Measurements from ENCODE around the gene DNAH11.

DNA sequence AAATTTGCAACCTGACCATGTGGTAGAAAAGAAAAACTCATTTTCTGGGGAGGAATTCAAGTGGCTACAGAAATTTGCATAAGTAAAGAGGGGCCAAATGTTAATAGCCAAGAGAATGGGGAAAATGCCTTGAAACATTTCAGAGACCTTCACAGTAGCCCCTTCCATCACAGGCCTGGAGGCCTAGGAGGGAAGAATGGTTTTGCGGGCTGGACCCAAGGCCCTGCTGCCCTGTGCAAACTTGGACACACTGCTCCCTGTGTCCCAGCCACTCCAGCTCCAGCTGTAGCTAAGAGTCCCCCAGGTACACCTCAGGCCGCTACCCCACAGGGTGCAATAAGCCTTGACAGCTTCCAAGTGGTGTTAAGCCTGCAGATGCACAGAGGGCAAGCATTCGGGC, 16.4 kb upstream of the DNAH11 start:
- TF ChIP-seq, protein P1, sequence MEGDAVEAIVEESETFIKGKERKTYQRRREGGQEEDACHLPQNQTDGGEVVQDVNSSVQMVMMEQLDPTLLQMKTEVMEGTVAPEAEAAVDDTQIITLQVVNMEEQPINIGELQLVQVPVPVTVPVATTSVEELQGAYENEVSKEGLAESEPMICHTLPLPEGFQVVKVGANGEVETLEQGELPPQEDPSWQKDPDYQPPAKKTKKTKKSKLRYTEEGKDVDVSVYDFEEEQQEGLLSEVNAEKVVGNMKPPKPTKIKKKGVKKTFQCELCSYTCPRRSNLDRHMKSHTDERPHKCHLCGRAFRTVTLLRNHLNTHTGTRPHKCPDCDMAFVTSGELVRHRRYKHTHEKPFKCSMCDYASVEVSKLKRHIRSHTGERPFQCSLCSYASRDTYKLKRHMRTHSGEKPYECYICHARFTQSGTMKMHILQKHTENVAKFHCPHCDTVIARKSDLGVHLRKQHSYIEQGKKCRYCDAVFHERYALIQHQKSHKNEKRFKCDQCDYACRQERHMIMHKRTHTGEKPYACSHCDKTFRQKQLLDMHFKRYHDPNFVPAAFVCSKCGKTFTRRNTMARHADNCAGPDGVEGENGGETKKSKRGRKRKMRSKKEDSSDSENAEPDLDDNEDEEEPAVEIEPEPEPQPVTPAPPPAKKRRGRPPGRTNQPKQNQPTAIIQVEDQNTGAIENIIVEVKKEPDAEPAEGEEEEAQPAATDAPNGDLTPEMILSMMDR (conservative IDR thresholded peaks at IDR 0.05; ENCODE audit: low read depth, low read length) = no peak
- no peak for TF ChIP-seq FOS (IDR thresholded peaks at IDR 0.05; ENCODE audit: low read depth, low read length)
- TF ChIP-seq POLR2A (IDR thresholded peaks at IDR 0.05; ENCODE audit: low read depth, low read length) = no peak
- TF ChIP-seq CEBPB (IDR thresholded peaks at IDR 0.05; ENCODE audit: low read depth, low read length) = no peak
- TF ChIP-seq RCOR1 (IDR thresholded peaks at IDR 0.05; ENCODE audit: insufficient replicate concordance, low read length) = no peak
- TF ChIP-seq, protein P2, sequence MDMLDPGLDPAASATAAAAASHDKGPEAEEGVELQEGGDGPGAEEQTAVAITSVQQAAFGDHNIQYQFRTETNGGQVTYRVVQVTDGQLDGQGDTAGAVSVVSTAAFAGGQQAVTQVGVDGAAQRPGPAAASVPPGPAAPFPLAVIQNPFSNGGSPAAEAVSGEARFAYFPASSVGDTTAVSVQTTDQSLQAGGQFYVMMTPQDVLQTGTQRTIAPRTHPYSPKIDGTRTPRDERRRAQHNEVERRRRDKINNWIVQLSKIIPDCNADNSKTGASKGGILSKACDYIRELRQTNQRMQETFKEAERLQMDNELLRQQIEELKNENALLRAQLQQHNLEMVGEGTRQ (IDR thresholded peaks at IDR 0.05; ENCODE audit: low read depth, low read length) = no peak
- TF ChIP-seq CHD1 (IDR thresholded peaks at IDR 0.05; ENCODE audit: low read depth, low read length) = no peak
- no peak for TF ChIP-seq RAD21 (IDR thresholded peaks at IDR 0.05; ENCODE audit: low read length)
- no peak for TF ChIP-seq MXI1 (IDR thresholded peaks at IDR 0.05; ENCODE audit: borderline replicate concordance, low read depth, low read length)

All from IMR-90 (cell line).